Measurements from ENCODE around the gene TMEM184B. TPM values are rescaled to one million over a fixed set of nuclear protein-coding genes. Genes with fewer than 3 reads are reported as not detected.

Gene TMEM184B
- total and polyA plus RNA-seq, 10 of the 15 experiments (the other 5 are each of a cell fraction or from before 2014, with no cell fraction given), result 0.56 to 22.4 (median 7.9) TPM

DNA sequence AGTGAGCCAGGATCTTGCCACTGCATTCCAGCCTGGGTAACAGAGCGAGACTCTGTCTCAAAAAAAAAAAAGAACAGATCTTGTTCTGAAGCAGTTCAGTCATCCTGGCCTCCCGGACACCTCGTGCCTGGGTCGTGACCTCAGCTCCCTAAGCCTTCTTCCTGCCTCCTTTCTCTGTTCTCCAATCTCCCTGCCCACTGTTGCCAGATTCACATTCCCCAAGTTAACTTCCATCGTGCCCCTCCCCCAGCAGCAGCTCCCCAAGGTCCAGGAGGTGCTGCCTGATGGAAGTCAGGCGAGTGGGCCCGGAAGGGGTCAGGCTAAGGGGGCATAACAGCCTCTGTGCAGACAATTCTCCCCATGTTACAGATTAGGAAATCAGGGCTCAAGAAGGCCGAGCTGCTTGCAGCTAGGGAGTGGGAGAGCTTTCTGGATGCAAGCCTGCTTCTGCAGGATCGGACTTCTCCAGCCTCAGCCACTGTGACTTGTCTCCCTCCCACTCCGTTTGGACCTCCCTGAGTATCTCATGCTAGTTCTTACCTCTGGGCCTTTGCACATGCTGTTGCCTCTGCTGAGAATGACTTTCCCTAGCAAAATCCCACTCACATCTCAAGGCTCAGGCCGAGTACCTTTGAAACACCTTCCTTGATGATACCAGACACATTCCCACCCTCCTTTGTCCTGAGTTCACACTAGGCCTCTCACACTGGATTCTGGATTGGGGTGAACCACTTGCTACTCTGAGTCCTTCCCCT lies 14.3 kb upstream of the TMEM184B start:
- Histone ChIP-seq H3K27me3 (replicated peaks in 1 of 2; ENCODE audit: control insufficient read depth in 2 of 2, insufficient read depth in 2 of 2, low read length in 1 of 2) (no peaks in the 10 kb centered on the region), H3K4me3 (no peak overlapping the region), H2AFZ (ENCODE audit: control insufficient read depth, low read depth, low read length) (no peak overlapping the region), H3K4me1 (ENCODE audit: control insufficient read depth, insufficient read depth, low read length) (no peaks in the 10 kb centered on the region), H3K36me3 (ENCODE audit: control insufficient read depth in 2 of 2, insufficient read depth in 2 of 2, low read length in 1 of 2) (peaks cover 0 to 3% of the 10 kb centered on the region in 2 experiments; a peak in 3 of 4 replicates), H3K79me2 (ENCODE audit: control insufficient read depth, insufficient read depth, low read length) (no peaks in the 10 kb centered on the region), H3K4me2 (ENCODE audit: control insufficient read depth, insufficient read depth) (no peak overlapping the region), H3K9ac (ENCODE audit: control insufficient read depth, insufficient read depth, low read length) (no peak overlapping the region), H4K20me1 (ENCODE audit: control insufficient read depth, insufficient read depth) (no peaks in the 10 kb centered on the region), H3K9me3 (replicated peaks; ENCODE audit: control insufficient read depth, insufficient read depth, low read length) (no peaks in the 10 kb centered on the region), H3K27ac (ENCODE audit: control insufficient read depth, insufficient read depth) (no peak overlapping the region)
- in situ Hi-C loops (cut with MboI) (no loop called here), intact Hi-C loops (cut with micrococcal nuclease; ENCODE audit: unreplicated experiment) (no loop called here)
- TF ChIP-seq, protein P1, sequence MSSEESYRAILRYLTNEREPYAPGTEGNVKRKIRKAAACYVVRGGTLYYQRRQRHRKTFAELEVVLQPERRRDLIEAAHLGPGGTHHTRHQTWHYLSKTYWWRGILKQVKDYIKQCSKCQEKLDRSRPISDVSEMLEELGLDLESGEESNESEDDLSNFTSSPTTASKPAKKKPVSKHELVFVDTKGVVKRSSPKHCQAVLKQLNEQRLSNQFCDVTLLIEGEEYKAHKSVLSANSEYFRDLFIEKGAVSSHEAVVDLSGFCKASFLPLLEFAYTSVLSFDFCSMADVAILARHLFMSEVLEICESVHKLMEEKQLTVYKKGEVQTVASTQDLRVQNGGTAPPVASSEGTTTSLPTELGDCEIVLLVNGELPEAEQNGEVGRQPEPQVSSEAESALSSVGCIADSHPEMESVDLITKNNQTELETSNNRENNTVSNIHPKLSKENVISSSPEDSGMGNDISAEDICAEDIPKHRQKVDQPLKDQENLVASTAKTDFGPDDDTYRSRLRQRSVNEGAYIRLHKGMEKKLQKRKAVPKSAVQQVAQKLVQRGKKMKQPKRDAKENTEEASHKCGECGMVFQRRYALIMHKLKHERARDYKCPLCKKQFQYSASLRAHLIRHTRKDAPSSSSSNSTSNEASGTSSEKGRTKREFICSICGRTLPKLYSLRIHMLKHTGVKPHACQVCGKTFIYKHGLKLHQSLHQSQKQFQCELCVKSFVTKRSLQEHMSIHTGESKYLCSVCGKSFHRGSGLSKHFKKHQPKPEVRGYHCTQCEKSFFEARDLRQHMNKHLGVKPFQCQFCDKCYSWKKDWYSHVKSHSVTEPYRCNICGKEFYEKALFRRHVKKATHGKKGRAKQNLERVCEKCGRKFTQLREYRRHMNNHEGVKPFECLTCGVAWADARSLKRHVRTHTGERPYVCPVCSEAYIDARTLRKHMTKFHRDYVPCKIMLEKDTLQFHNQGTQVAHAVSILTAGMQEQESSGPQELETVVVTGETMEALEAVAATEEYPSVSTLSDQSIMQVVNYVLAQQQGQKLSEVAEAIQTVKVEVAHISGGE (CRISPR knock-in tag; IDR thresholded peaks at IDR 0.05), result no peak
- TF ChIP-seq, protein P2, sequence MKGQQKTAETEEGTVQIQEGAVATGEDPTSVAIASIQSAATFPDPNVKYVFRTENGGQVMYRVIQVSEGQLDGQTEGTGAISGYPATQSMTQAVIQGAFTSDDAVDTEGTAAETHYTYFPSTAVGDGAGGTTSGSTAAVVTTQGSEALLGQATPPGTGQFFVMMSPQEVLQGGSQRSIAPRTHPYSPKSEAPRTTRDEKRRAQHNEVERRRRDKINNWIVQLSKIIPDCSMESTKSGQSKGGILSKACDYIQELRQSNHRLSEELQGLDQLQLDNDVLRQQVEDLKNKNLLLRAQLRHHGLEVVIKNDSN (IDR thresholded peaks at IDR 0.05; ENCODE audit: borderline replicate concordance, extremely low read length, insufficient read depth, low read depth, low read length), result no peak
- TF ChIP-seq ZNF207 (IDR thresholded peaks at IDR 0.05; ENCODE audit: borderline replicate concordance) (no peak), SIX5 (IDR thresholded peaks at IDR 0.05; ENCODE audit: low read depth, low read length, severe bottlenecking) (no peak), TCF3 (IDR thresholded peaks at IDR 0.05; ENCODE audit: borderline replicate concordance, insufficient read depth, low read depth, low read length) (no peak), NFXL1 (IDR thresholded peaks at IDR 0.05; ENCODE audit: borderline replicate concordance) (no peak), RAD21 (IDR thresholded peaks at IDR 0.05; ENCODE audit: insufficient read depth, low read depth, low read length) (no peak), POLR2A (IDR thresholded peaks at IDR 0.05; ENCODE audit: low read depth, low read length) (peak; percentile 44; the same call in 1 of the 2 replicates), POLR2AphosphoS5 (IDR thresholded peaks at IDR 0.05; ENCODE audit: low read length) (0 out of 2 replicates have a peak, but pooled peaks have one; percentile 26), NR2C2 (IDR thresholded peaks at IDR 0.05; ENCODE audit: borderline replicate concordance, control insufficient read depth, insufficient read length, low read depth) (no peak), STAT3 (IDR thresholded peaks at IDR 0.05; ENCODE audit: low read depth, low read length) (no peak)
- TF ChIP-seq, protein P3, sequence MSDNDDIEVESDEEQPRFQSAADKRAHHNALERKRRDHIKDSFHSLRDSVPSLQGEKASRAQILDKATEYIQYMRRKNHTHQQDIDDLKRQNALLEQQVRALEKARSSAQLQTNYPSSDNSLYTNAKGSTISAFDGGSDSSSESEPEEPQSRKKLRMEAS (IDR thresholded peaks at IDR 0.05; ENCODE audit: low read depth, low read length), result no peak
- DNase-seq (ENCODE audit: low read depth, low spot score) (no peak), ATAC-seq (no peak), FAIRE-seq (no peak)
- ChIA-PET CTCF (no interaction called here), SMC1A (ENCODE audit: uncharacterized antibody, unreplicated experiment) (interaction anchor here (1.2 kb wide), 1 partner anchor 27 kb away, joined by 5 read pairs; no protein-coding TSS in a partner anchor), RAD21 (ENCODE audit: unreplicated experiment) (no interaction called here), POLR2A (interaction anchor here (0.6 kb wide), 1 partner anchor 11 kb away, joined by 5 read pairs; no protein-coding TSS in a partner anchor)
- WGBS (ENCODE audit: insufficient coverage, insufficient replicate concordance, low lambda C conversion rate, missing lambda C conversion rate), result 83% methylated on average over 11 of the region's 11 CpGs
- BruUV-seq (replicated peaks), result no TSS peak

Measured in GM12878 (cell line).